Measurements from ENCODE around the gene ARV1.

The ARV1 gene

DNA sequence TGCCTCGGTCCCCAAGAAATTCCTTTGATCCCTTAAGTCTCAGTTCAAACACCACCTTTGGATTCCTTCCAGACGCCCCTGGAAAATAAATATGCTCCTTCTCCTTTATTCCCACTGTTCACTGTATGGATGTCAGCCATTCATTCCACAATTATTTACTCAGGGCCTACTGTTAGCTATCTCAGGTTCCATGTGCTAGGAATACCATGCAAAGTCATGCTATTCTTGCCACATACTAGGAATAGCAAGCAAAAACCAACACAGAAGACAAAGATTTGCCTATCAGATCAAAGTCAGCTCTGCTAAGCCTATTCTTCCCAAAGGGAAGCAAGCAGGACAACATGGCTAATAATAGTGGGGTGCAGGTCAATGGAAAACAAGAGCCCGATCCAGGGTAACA is 30.0 kb upstream of the ARV1 start:
- Histone ChIP-seq H3K36me3 (peaks cover 14% of the 10 kb centered on the region), H3K27ac (no peak overlapping the region), H3K27me3 (ENCODE audit: insufficient read depth, low read depth, severe bottlenecking) (no peaks in the 10 kb centered on the region), H3K9me3 (ENCODE audit: severe bottlenecking) (no peaks in the 10 kb centered on the region), H3K4me3 (ENCODE audit: low read depth, low read length) (no peak overlapping the region)
- TF ChIP-seq, protein P1, sequence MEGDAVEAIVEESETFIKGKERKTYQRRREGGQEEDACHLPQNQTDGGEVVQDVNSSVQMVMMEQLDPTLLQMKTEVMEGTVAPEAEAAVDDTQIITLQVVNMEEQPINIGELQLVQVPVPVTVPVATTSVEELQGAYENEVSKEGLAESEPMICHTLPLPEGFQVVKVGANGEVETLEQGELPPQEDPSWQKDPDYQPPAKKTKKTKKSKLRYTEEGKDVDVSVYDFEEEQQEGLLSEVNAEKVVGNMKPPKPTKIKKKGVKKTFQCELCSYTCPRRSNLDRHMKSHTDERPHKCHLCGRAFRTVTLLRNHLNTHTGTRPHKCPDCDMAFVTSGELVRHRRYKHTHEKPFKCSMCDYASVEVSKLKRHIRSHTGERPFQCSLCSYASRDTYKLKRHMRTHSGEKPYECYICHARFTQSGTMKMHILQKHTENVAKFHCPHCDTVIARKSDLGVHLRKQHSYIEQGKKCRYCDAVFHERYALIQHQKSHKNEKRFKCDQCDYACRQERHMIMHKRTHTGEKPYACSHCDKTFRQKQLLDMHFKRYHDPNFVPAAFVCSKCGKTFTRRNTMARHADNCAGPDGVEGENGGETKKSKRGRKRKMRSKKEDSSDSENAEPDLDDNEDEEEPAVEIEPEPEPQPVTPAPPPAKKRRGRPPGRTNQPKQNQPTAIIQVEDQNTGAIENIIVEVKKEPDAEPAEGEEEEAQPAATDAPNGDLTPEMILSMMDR (IDR thresholded peaks at IDR 0.05; ENCODE audit: low read depth, low read length), result no peak
- DNase-seq, result no peak

DNA sequence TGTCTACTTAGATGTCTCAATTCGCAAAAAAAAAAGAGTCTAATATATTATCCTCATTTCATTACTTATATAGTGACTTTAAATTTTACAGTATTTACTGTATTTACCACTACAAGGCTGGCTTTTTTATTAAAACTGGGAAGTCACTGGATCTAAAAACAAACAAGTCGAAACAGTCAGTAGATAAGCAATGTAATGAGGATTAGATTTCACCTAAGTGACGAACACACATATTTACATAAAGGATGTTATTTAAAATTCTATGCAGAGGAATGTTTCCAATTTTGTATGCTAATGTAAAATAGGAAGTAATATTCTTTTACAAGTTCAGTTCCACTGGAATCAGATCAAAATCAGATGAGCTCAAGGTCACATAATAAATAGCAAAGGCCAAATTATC is 28.5 kb upstream of the ARV1 start:
- Histone ChIP-seq H3K27ac (no peak overlapping the region), H3K36me3 (peaks cover 14% of the 10 kb centered on the region), H3K27me3 (ENCODE audit: insufficient read depth, low read depth, severe bottlenecking) (no peaks in the 10 kb centered on the region), H3K9me3 (ENCODE audit: severe bottlenecking) (no peaks in the 10 kb centered on the region), H3K4me3 (ENCODE audit: low read depth, low read length) (no peak overlapping the region)
- no peak for DNase-seq
- TF ChIP-seq, protein P1 (IDR thresholded peaks at IDR 0.05; ENCODE audit: low read depth, low read length), result no peak

DNA sequence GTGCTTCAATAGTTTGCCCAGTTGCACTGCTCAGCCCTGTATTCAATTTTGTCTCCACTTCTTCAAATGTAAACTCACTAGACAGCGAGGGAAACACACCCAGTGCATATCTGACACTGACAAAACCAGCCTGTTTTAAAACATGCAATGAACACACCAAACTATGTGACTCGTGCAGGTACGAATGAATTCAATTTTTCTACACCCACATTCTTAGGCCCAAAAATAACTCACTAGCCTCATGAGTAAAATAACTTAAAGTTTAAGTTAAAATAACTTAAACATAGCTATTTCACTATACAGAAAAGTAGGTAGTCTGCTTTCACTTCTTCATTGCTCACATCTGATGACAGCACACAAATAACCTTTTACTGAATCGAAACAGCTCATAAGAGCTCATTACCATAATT is 21.3 kb upstream of the ARV1 start:
- no peaks in the 10 kb centered on the region for H3K27me3 ChIP-seq (ENCODE audit: insufficient read depth, low read depth, severe bottlenecking)
- H3K36me3 ChIP-seq, result peaks cover 15% of the 10 kb centered on the region
- no peaks in the 10 kb centered on the region for H3K9me3 ChIP-seq (ENCODE audit: severe bottlenecking)
- no peak overlapping the region for H3K27ac ChIP-seq
- no peak overlapping the region for H3K4me3 ChIP-seq (ENCODE audit: low read depth, low read length)
- no peak for DNase-seq
- TF ChIP-seq, protein P1 (IDR thresholded peaks at IDR 0.05; ENCODE audit: low read depth, low read length), result no peak

DNA sequence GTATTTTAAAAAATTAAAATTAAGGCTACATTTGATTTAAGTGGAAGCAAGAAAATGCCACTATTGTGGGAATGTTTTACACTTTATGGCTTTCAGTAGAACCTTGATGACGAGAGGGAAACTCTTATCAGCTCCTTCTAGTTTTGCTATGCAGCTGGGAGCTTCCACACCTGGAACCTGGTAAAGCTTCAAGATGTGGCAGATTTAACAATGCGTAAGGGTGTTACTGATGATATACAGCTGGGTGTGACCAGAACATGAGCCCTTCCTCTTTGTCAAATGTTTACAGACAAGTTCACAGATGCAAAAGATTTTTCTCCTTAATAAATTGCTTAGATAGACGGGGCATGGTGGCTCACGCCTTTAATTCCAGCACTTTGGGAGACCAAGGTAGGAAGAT is 20.5 kb upstream of the ARV1 start:
- H3K27ac ChIP-seq, result no peak overlapping the region
- TF ChIP-seq, protein P1 (IDR thresholded peaks at IDR 0.05; ENCODE audit: low read depth, low read length), result no peak
- no peaks in the 10 kb centered on the region for H3K27me3 ChIP-seq (ENCODE audit: insufficient read depth, low read depth, severe bottlenecking)
- peaks cover 9% of the 10 kb centered on the region for H3K36me3 ChIP-seq
- DNase-seq, result no peak
- no peak overlapping the region for H3K4me3 ChIP-seq (ENCODE audit: low read depth, low read length)
- H3K9me3 ChIP-seq (ENCODE audit: severe bottlenecking), result no peaks in the 10 kb centered on the region

DNA sequence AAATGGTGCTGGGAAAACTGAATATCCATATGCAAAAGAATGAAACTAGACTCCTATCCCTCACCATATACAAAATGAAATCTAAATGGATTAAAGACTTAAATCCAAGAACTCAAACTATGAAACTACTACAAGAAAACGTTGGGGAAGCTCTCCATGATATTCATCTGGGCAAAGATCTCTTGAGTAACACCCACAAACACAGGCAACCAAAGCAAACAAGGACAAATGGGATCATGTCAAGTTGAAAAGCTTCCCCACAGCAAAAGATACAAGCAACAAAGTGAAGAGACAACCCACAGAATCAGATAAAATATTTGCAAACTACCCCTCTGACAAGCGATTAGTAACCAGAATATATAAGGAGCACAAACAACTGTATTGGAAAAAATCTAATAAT is 14.0 kb upstream of the ARV1 start:
- Histone ChIP-seq H3K4me3 (ENCODE audit: low read depth, low read length) (no peak overlapping the region), H3K9me3 (ENCODE audit: severe bottlenecking) (no peaks in the 10 kb centered on the region), H3K36me3 (no peaks in the 10 kb centered on the region; the same call in none of the 2 replicates), H3K27ac (no peak overlapping the region), H3K27me3 (ENCODE audit: insufficient read depth, low read depth, severe bottlenecking) (no peaks in the 10 kb centered on the region)
- DNase-seq, result no peak
- TF ChIP-seq, protein P1 (IDR thresholded peaks at IDR 0.05; ENCODE audit: low read depth, low read length), result no peak

DNA sequence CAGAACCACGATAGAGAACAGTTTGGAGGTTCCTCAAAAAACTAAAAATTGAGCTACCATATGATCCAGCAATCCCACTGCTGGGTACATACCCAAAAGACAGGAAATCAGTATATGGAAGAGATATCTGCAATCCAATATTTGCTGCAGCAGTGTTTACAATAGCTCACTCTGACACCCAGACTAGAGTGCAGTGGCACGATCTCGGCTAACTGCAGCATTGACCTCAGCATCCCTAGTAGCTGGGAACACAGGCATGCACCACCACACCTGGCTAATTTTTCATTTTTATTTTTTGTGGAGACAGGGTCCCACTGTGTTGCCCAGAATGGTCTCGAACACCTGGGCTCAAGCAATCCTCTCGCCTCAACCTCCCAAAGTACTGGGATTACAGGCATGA is 13.4 kb upstream of the ARV1 start:
- DNase-seq, result no peak
- H3K9me3 ChIP-seq (ENCODE audit: severe bottlenecking), result no peaks in the 10 kb centered on the region
- no peak overlapping the region for H3K27ac ChIP-seq
- H3K36me3 ChIP-seq, result no peaks in the 10 kb centered on the region; the same call in 1 of the 2 replicates
- H3K27me3 ChIP-seq (ENCODE audit: insufficient read depth, low read depth, severe bottlenecking), result no peaks in the 10 kb centered on the region
- no peak overlapping the region for H3K4me3 ChIP-seq (ENCODE audit: low read depth, low read length)
- TF ChIP-seq, protein P1 (IDR thresholded peaks at IDR 0.05; ENCODE audit: low read depth, low read length), result no peak
